Stimulated activated CD8-positive, alpha-beta memory T cell treated with anti-CD3 and anti-CD28 coated beads, Interleukin-4, amount 100 ng/mL, for 1 hour (primary cell): ENCODE results near the gene ZFP90.
"Not testable (repeated sequence)": the region's sequence is repeated elsewhere in the genome, so short reads cannot be mapped to it uniquely, and the experiment has no call there.

Experiments used
- DNase-seq, 2 donors: peaks; one replicate each; pipeline ENCODE4 v3.0.0-alpha.2; 2020; ENCODE audit warnings: low read depth in 2 of 2, low spot score in 1 of 2

ZFP90 gene

GRCh38 chr16:68538880-68539701 lies at the start of gene ZFP90:
Gene ZFP90, plus strand, starts transcription at chr16:68539291. Its CDS starts 502 bp downstream, at chr16:68539793.
- peak; percentile 54 to 70 for DNase-seq

GRCh38 chr16:68490358-68490757 lies 48.7 kb upstream of the ZFP90 start:
- no peak for DNase-seq

- no peak for DNase-seq
Observed at GRCh38 chr16:68490829-68491575, 48.1 kb upstream of the ZFP90 start.

GRCh38 chr16:68491576-68491950 lies 47.5 kb upstream of the ZFP90 start:
- DNase-seq: no peak

GRCh38 chr16:68492151-68492542 lies 46.9 kb upstream of the ZFP90 start:
- DNase-seq: no peak

GRCh38 chr16:68492543-68493411 lies 46.3 kb upstream of the ZFP90 start:
- no peak for DNase-seq

- no peak for DNase-seq
Observed at GRCh38 chr16:68493412-68494070, 45.5 kb upstream of the ZFP90 start.

GRCh38 chr16:68494261-68494660 lies 44.8 kb upstream of the ZFP90 start:
- not testable (repeated sequence) for DNase-seq

- DNase-seq: no peak
Observed at GRCh38 chr16:68496689-68497088, 42.4 kb upstream of the ZFP90 start.

- DNase-seq: no peak
Observed at GRCh38 chr16:68499006-68499405, 40.1 kb upstream of the ZFP90 start.

- DNase-seq: no peak
Observed at GRCh38 chr16:68503334-68503733, 35.8 kb upstream of the ZFP90 start.

- DNase-seq: no peak
Observed at GRCh38 chr16:68504066-68504465, 35.0 kb upstream of the ZFP90 start.

GRCh38 chr16:68506331-68507053 lies 32.6 kb upstream of the ZFP90 start:
- DNase-seq: no peak

- DNase-seq: no peak
Observed at GRCh38 chr16:68508013-68508412, 31.1 kb upstream of the ZFP90 start.

- DNase-seq: no peak
Observed at GRCh38 chr16:68508641-68509240, 30.4 kb upstream of the ZFP90 start.

GRCh38 chr16:68509381-68509780 lies 29.7 kb upstream of the ZFP90 start:
- no peak for DNase-seq

GRCh38 chr16:68510775-68511174 lies 28.3 kb upstream of the ZFP90 start:
- no peak for DNase-seq

- DNase-seq: no peak
Observed at GRCh38 chr16:68512183-68512582, 26.9 kb upstream of the ZFP90 start.

GRCh38 chr16:68512742-68513141 lies 26.3 kb upstream of the ZFP90 start:
- DNase-seq: no peak

GRCh38 chr16:68514511-68514910 lies 24.6 kb upstream of the ZFP90 start:
- no peak for DNase-seq
